Hepatic stellate cell (primary cell): ENCODE data around the gene DHX34.

ENCODE experiments used
- DNase-seq: peaks from one replicate; pipeline ENCODE4 v3.0.0; 2011; ENCODE audit warnings: low spot score

The DHX34 gene

GRCh38 chr19:47417746-47418691 lies 68.9 kb downstream of the DHX34 start:
- no peak for DNase-seq

- DNase-seq = no peak
Measured at GRCh38 chr19:47418692-47419029, 69.5 kb downstream of the DHX34 start.

- DNase-seq = no peak
Measured at GRCh38 chr19:47419030-47419783, 70.1 kb downstream of the DHX34 start, which contains the start of gene MEIS3. TSS of gene MEIS3 (minus strand) at chr19:47419527. CDS start at chr19:47419081, 446 bp downstream.

GRCh38 chr19:47419789-47420188 lies 70.7 kb downstream of the DHX34 start:
- no peak for DNase-seq

GRCh38 chr19:47421244-47421786 lies 72.2 kb downstream of the DHX34 start:
- DNase-seq = no peak

GRCh38 chr19:47421844-47422395 lies 72.8 kb downstream of the DHX34 start:
- no peak for DNase-seq

GRCh38 chr19:47422417-47423163 lies 73.5 kb downstream of the DHX34 start:
- DNase-seq = no peak

GRCh38 chr19:47423203-47423882 lies 74.2 kb downstream of the DHX34 start:
- no peak for DNase-seq

- peak; percentile 80 for DNase-seq
Measured at GRCh38 chr19:47427241-47428176, 78.4 kb downstream of the DHX34 start.

GRCh38 chr19:47428177-47428894 lies 79.2 kb downstream of the DHX34 start:
- peak; percentile 98 for DNase-seq

- DNase-seq = no peak
Measured at GRCh38 chr19:47429140-47429793, 80.2 kb downstream of the DHX34 start.

GRCh38 chr19:47430041-47430802 lies 81.1 kb downstream of the DHX34 start:
- DNase-seq = no peak

GRCh38 chr19:47432091-47432490 lies 83.0 kb downstream of the DHX34 start:
- DNase-seq = no peak
